ENCODE measurements around the gene ZNF207. TPM values are rescaled to one million over a fixed set of nuclear protein-coding genes. Genes with fewer than 3 reads are reported as not detected.

ZNF207 gene
- total RNA-seq, 1 experiment from 2014 or later, result 223 TPM

- TF ChIP-seq ZNF138 (CRISPR knock-in tag; conservative IDR thresholded peaks at IDR 0.05) (no peak), PRRX2 (CRISPR knock-in tag; IDR thresholded peaks at IDR 0.05) (no peak), RORB (CRISPR knock-in tag; IDR thresholded peaks at IDR 0.05) (no peak), ZNF671 (CRISPR knock-in tag; IDR thresholded peaks at IDR 0.05) (no peak)
- TF ChIP-seq, protein P1, sequence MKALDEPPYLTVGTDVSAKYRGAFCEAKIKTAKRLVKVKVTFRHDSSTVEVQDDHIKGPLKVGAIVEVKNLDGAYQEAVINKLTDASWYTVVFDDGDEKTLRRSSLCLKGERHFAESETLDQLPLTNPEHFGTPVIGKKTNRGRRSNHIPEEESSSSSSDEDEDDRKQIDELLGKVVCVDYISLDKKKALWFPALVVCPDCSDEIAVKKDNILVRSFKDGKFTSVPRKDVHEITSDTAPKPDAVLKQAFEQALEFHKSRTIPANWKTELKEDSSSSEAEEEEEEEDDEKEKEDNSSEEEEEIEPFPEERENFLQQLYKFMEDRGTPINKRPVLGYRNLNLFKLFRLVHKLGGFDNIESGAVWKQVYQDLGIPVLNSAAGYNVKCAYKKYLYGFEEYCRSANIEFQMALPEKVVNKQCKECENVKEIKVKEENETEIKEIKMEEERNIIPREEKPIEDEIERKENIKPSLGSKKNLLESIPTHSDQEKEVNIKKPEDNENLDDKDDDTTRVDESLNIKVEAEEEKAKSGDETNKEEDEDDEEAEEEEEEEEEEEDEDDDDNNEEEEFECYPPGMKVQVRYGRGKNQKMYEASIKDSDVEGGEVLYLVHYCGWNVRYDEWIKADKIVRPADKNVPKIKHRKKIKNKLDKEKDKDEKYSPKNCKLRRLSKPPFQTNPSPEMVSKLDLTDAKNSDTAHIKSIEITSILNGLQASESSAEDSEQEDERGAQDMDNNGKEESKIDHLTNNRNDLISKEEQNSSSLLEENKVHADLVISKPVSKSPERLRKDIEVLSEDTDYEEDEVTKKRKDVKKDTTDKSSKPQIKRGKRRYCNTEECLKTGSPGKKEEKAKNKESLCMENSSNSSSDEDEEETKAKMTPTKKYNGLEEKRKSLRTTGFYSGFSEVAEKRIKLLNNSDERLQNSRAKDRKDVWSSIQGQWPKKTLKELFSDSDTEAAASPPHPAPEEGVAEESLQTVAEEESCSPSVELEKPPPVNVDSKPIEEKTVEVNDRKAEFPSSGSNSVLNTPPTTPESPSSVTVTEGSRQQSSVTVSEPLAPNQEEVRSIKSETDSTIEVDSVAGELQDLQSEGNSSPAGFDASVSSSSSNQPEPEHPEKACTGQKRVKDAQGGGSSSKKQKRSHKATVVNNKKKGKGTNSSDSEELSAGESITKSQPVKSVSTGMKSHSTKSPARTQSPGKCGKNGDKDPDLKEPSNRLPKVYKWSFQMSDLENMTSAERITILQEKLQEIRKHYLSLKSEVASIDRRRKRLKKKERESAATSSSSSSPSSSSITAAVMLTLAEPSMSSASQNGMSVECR (CRISPR knock-in tag; IDR thresholded peaks at IDR 0.05; ENCODE audit: borderline replicate concordance), result no peak
Observed at GRCh38 chr17:32302860-32303649, 46.9 kb upstream of the ZNF207 start (continued).

DNA sequence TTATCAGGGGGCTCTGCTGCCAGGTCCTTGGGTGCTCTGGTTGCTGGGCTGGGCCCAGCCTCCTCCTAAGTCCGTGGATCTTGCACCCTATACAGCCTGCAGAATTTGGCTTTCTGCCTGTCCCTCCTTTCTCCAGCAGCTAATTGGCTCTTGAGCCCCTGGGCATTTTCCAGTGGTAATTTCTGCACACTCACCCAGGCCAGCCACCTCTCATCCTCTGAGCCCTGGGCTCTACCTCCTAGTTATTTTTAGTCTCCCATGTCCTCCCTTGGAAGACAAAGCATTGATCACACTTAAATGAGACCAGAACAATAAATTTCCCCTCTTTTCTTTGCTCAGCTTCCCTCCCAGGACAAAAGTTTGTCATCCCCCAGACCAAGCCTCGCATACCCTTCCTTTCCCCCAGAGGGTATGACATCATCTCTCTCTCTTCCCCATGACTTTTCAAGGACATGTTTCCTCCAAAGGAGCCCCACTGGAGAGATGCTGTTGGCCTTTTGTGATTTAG, 46.1 kb upstream of the ZNF207 start:
- Mint-ChIP-seq H3K9me3 (no peaks in the 10 kb centered on the region), H3K27ac (peak overlapping the region; percentile 76), H3K36me3 (0 out of 2 replicates have a peak, but pooled peaks cover 2% of the 10 kb centered on the region), H3K27me3 (ENCODE audit: low read depth) (no peaks in the 10 kb centered on the region), H3K4me3 (peak overlapping the region; percentile 1; the same call in 1 of the 2 replicates), H3K4me1 (peaks cover 57% of the 10 kb centered on the region)
- TF ChIP-seq EMX1 (CRISPR knock-in tag; IDR thresholded peaks at IDR 0.05) (no peak), GABPB1 (CRISPR knock-in tag; IDR thresholded peaks at IDR 0.05) (no peak), NFYB (CRISPR knock-in tag; conservative IDR thresholded peaks at IDR 0.05; ENCODE audit: low read depth) (no peak), HMGXB4 (CRISPR knock-in tag; IDR thresholded peaks at IDR 0.05) (no peak), ZBTB21 (CRISPR knock-in tag; IDR thresholded peaks at IDR 0.05; ENCODE audit: borderline replicate concordance) (no peak), OVOL2 (CRISPR knock-in tag; IDR thresholded peaks at IDR 0.05; ENCODE audit: borderline replicate concordance) (no peak), ETV6 (CRISPR knock-in tag; IDR thresholded peaks at IDR 0.05) (no peak)
- TF ChIP-seq, protein P2, sequence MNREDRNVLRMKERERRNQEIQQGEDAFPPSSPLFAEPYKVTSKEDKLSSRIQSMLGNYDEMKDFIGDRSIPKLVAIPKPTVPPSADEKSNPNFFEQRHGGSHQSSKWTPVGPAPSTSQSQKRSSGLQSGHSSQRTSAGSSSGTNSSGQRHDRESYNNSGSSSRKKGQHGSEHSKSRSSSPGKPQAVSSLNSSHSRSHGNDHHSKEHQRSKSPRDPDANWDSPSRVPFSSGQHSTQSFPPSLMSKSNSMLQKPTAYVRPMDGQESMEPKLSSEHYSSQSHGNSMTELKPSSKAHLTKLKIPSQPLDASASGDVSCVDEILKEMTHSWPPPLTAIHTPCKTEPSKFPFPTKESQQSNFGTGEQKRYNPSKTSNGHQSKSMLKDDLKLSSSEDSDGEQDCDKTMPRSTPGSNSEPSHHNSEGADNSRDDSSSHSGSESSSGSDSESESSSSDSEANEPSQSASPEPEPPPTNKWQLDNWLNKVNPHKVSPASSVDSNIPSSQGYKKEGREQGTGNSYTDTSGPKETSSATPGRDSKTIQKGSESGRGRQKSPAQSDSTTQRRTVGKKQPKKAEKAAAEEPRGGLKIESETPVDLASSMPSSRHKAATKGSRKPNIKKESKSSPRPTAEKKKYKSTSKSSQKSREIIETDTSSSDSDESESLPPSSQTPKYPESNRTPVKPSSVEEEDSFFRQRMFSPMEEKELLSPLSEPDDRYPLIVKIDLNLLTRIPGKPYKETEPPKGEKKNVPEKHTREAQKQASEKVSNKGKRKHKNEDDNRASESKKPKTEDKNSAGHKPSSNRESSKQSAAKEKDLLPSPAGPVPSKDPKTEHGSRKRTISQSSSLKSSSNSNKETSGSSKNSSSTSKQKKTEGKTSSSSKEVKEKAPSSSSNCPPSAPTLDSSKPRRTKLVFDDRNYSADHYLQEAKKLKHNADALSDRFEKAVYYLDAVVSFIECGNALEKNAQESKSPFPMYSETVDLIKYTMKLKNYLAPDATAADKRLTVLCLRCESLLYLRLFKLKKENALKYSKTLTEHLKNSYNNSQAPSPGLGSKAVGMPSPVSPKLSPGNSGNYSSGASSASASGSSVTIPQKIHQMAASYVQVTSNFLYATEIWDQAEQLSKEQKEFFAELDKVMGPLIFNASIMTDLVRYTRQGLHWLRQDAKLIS (CRISPR knock-in tag; IDR thresholded peaks at IDR 0.05; ENCODE audit: borderline replicate concordance), result no peak
- peak; percentile 2; the same call in 1 of the 2 replicates for ATAC-seq
- no peak for DNase-seq (ENCODE audit: low spot score)
- ChIA-PET CTCF (interaction anchor here (0.6 to 3.4 kb wide), 12 partner anchors 12 to 355 kb away, joined by 3 to 17 read pairs (median 4); partner anchors contain the start of genes PSMD11 and RHOT1), POLR2A (interaction anchor here (1.1 to 1.5 kb wide), 2 partner anchors 14 to 35 kb away, joined by 3 to 4 read pairs; no protein-coding TSS in a partner anchor)

Measured in WTC11 (cell line).